Thoracic aorta (tissue), 2 donors: ENCODE data around the gene WWC1. TPM values are rescaled to one million over a fixed set of nuclear protein-coding genes. Genes with fewer than 3 reads are reported as not detected.

ENCODE experiments used
- ATAC-seq: fragments of 150-250 bp; one replicate; pipeline ENCODE4 v1.8.0; 2017; ENCODE audit warnings: low read depth; ENCODE audit not compliant: insufficient number of reproducible peaks, low FRiP score
- DNase-seq: peaks from one replicate; pipeline ENCODE4 v3.0.0-alpha.2; 2020; ENCODE audit warnings: low spot score
- H3K27ac ChIP-seq, 2 donors: fragments of 200-600 bp; sonication (generic); 1 replicate in 1 of 2; 2 replicates in 1 of 2; pipeline ENCODE4 v1.5.1; 2016; ENCODE audit warnings: mild to moderate bottlenecking in 2 of 2, moderate library complexity in 2 of 2
- H3K27me3 ChIP-seq: fragments of 200-600 bp; sonication (generic); replicated peaks from 2 replicates; pipeline ENCODE4 v1.6.0; 2016; ENCODE audit warnings: mild to moderate bottlenecking; ENCODE audit not compliant: insufficient read depth
- H3K36me3 ChIP-seq: fragments of 200-600 bp; sonication (generic); one replicate; pipeline ENCODE4 v1.5.1; 2016
- H3K4me1 ChIP-seq, 2 donors: fragments of 200-600 bp; sonication (generic); 1 replicate in 1 of 2; 2 replicates in 1 of 2; pipeline versions ENCODE4 v1.5.1 to v1.6.0; 2016; ENCODE audit warnings: low read depth in 2 of 2, mild to moderate bottlenecking in 1 of 2; ENCODE audit not compliant: control insufficient read depth in 1 of 2
- H3K4me3 ChIP-seq: fragments of 200-600 bp; sonication (generic); 2 replicates; pipeline ENCODE4 v1.5.1; 2016; ENCODE audit warnings: mild to moderate bottlenecking
- H3K9me3 ChIP-seq: fragments of 200-600 bp; sonication (generic); 2 replicates; pipeline ENCODE4 v1.5.1; 2016
- total RNA-seq, 2 donors: library from RNA; depleted of rRNA; stranded (reverse); fragments of >200 nt; gene quantifications; one replicate each; pipeline versions ENCODE4 v1.1.0 to v1.2.3, GENCODE V29; 2016
- TF ChIP-seq, protein P1 (sequence below): fragments of 200-600 bp; sonication (generic); IDR thresholded peaks from one replicate; pipeline ENCODE4 v1.5.1; 2019; ENCODE audit warnings: antibody characterized with exemption

Gene WWC1
- total RNA-seq, 2 donors from 2014 or later: 3.6 TPM; not detected in 1

DNA sequence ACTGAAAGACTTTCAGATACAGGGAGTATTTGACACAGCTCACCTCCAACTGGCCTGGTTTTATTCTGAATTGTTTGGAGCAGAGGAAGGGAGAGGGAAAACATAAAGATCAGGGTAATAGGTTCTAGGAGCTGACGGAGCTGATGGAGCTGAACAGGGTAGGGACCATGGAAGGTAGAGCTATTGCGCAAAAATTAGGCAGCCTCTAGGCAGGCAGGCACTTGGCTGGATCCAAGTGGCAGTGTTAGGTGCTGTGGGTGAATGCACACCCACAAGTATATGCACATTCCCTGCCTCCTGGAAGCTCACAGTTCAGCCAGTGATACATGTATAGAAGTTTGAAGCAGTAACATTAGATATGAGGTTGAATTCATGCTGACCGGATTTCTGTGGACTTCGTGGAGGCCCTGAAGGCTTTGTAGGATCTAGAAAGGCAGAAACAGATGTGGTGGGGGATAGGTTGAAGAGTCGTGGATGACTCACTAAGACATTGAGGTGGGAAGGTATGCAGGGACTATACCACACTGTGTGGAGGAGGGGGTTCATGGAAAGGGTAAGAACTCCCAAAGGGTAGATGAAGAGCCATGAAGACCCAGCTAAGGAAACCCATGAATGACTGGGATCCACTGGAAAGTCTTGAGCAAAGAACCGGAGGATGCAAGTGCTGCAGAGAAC is 50.8 kb downstream of the WWC1 start:
- DNase-seq (no peak), ATAC-seq (no peak)
- Histone ChIP-seq H3K4me1 (no peaks in the 10 kb centered on the region), H3K36me3 (no peaks in the 10 kb centered on the region), H3K4me3 (no peak overlapping the region), H3K27me3 (no peaks in the 10 kb centered on the region), H3K9me3 (no peaks in the 10 kb centered on the region), H3K27ac (no peak overlapping the region)
- TF ChIP-seq, protein P1, sequence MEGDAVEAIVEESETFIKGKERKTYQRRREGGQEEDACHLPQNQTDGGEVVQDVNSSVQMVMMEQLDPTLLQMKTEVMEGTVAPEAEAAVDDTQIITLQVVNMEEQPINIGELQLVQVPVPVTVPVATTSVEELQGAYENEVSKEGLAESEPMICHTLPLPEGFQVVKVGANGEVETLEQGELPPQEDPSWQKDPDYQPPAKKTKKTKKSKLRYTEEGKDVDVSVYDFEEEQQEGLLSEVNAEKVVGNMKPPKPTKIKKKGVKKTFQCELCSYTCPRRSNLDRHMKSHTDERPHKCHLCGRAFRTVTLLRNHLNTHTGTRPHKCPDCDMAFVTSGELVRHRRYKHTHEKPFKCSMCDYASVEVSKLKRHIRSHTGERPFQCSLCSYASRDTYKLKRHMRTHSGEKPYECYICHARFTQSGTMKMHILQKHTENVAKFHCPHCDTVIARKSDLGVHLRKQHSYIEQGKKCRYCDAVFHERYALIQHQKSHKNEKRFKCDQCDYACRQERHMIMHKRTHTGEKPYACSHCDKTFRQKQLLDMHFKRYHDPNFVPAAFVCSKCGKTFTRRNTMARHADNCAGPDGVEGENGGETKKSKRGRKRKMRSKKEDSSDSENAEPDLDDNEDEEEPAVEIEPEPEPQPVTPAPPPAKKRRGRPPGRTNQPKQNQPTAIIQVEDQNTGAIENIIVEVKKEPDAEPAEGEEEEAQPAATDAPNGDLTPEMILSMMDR: no peak

DNA sequence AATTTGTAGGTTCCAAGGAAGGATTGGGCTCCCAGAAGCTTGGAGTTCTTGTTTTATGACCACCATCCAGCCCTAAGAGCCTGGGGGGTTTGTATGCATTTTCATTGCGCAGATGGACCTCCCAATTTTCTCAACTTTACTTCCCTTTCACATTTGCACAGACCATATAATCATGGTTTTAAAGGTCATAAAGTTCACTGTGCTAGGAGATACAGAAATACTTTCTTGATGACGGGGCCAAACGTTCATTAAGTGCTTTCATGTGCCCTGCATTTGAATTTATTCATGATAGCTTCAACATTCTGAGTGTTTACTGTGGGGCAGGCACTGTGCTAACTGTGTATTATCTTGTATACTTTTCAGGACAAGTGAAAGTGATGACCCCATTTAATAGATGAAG is 51.5 kb downstream of the WWC1 start:
- H3K27me3 ChIP-seq: no peaks in the 10 kb centered on the region
- H3K4me1 ChIP-seq: no peaks in the 10 kb centered on the region
- no peaks in the 10 kb centered on the region for H3K36me3 ChIP-seq
- TF ChIP-seq, protein P1: no peak
- no peak for DNase-seq
- H3K27ac ChIP-seq: no peak overlapping the region
- no peak for ATAC-seq
- H3K9me3 ChIP-seq: no peaks in the 10 kb centered on the region
- no peak overlapping the region for H3K4me3 ChIP-seq

DNA sequence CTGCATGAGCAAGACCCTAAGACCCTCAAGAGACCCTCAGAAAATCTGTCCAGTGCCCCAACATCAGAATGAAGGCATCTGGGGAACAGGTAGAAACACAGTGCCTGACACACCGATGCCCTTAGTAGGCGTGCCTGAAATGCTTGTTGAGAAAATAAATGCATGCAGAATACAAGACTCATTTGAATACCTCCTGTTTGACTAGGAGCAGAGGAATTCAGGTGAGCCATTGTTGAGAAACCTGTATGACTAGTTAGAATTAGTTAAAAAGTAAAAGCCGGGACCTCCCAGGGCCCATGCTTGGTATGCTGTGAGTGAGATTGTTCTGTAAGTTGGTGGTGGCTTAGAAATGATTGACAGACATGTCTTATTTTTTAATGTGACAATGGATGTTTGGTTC is 55.0 kb downstream of the WWC1 start:
- no peaks in the 10 kb centered on the region for H3K4me1 ChIP-seq
- TF ChIP-seq, protein P1: no peak
- H3K36me3 ChIP-seq: no peaks in the 10 kb centered on the region
- no peak for DNase-seq
- no peak overlapping the region for H3K27ac ChIP-seq
- H3K4me3 ChIP-seq: no peak overlapping the region
- no peaks in the 10 kb centered on the region for H3K9me3 ChIP-seq
- H3K27me3 ChIP-seq: no peaks in the 10 kb centered on the region
- ATAC-seq: no peak

DNA sequence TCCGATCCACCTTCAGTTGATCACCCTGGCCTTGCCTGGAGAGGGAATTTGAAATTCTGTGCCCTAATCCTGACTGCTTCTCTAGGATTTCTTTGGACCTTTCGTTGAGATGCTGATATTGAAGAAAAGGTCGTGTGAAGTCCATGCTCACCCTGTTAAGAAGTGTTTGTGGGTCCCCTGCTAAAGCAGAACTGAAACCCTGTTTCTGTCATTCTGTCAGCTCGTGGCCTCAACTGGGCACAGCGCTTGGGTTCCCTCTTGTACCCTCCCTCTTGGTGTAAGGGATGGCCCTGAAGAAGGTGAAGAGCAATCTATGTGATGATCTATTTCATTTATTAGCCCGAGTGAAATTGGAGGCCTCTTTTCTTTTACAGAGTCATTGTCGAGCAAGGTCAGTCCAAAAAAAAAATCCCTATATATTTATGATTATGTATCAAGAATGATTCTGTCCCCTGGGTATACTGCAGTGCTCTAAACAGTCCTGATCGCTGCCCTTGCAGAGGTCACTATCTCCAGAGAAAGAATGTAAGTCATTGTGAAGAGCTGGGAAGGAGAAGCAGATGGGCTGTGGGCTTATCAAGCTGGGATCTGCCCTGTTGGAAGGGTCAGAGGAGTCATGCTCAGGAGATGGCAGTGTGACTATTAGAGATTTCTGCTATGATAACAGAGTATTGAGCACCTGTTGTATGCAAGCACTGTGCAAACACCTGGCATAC is 56.1 kb downstream of the WWC1 start:
- Histone ChIP-seq H3K27me3 (no peaks in the 10 kb centered on the region), H3K27ac (no peak overlapping the region), H3K4me1 (no peaks in the 10 kb centered on the region), H3K36me3 (no peaks in the 10 kb centered on the region), H3K9me3 (no peaks in the 10 kb centered on the region), H3K4me3 (no peak overlapping the region)
- TF ChIP-seq, protein P1: no peak
- DNase-seq: no peak
- ATAC-seq: no peak

DNA sequence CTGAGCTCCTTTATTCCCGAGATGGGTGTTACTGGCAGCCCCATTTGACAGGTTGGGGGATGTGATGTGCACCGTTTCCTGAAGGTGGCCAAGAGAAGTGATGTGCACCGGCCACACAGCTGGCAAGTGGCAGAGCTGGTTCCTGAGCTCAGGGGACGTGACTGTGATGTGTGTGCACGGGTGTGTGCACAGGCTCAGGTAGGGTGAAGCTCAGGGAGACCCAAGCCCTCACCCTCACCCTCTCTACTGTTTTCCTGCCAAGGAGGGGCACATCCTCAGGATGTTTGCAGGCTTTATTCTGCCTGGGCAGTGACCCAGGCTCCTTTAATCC is 56.6 kb downstream of the WWC1 start:
- TF ChIP-seq, protein P1: no peak
- Histone ChIP-seq H3K36me3 (no peaks in the 10 kb centered on the region), H3K4me3 (no peak overlapping the region), H3K9me3 (no peaks in the 10 kb centered on the region), H3K4me1 (no peaks in the 10 kb centered on the region), H3K27ac (no peak overlapping the region), H3K27me3 (no peaks in the 10 kb centered on the region)
- ATAC-seq (no peak), DNase-seq (no peak)
